Endothelial cell of umbilical vein (primary cell): ENCODE data around the gene SLC25A33. TPM values are rescaled to one million over a fixed set of nuclear protein-coding genes. Genes with fewer than 3 reads are reported as not detected.

Source experiments
- BruUV-seq: library from RNA; stranded (reverse); fragments of 400-500 nt; replicated peaks from 2 replicates; lab custom pipeline; 2021; lab: Mats Ljungman, UMichigan
- CTCF ChIA-PET: fragments of 300-600, 350-600 bp; sonication (Branson Sonifier 250); formaldehyde crosslinking; loops from one replicate; lab custom pipeline; 2021; ENCODE audit warnings: antibody characterized with exemption, inconsistent platforms; lab: Charles Lee
- POLR2A ChIA-PET: fragments of 300-600, 350-600 bp; sonication (Branson Sonifier 250); formaldehyde crosslinking; loops from one replicate; lab custom pipeline; 2021; ENCODE audit warnings: antibody characterized with exemption, inconsistent platforms; lab: Charles Lee
- DNase-seq: peaks from one replicate; pipeline ENCODE4 v3.0.0-alpha.2; 2011; ENCODE audit warnings: low read depth, low spot score
- FAIRE-seq: peaks from 2 replicates; lab custom pipeline; 2011; peaks lifted over from hg19 to GRCh38; lab: Jason Lieb, UNC
- H2AFZ ChIP-seq: 2 replicates; pipeline ENCODE4 v1.6.0; 2012; ENCODE audit warnings: low read depth, low read length, control low read depth, inconsistent platforms
- H3K27ac ChIP-seq: 2 replicates; pipeline ENCODE4 v1.5.1; 2011; ENCODE audit warnings: low read depth, mild to moderate bottlenecking, control low read depth, low read length, moderate library complexity; ENCODE audit not compliant: insufficient read depth
- H3K27me3 ChIP-seq, 2 experiments: 2 replicates each; pipeline versions ENCODE4 v1.6.0 to v1.6.1; 2011; ENCODE audit warnings: low read length in 2 of 2, mixed read lengths in 1 of 2; ENCODE audit not compliant: control insufficient read depth in 2 of 2, insufficient read depth in 2 of 2
- H3K36me3 ChIP-seq, 2 experiments: 2 replicates in 1 of 2; 3 replicates in 1 of 2; pipeline ENCODE4 v1.5.1; 2011; ENCODE audit warnings: low read length in 2 of 2, mild to moderate bottlenecking in 1 of 2, moderate library complexity in 1 of 2; ENCODE audit not compliant: control insufficient read depth in 2 of 2, insufficient read depth in 2 of 2; ENCODE audit errors: extremely low read depth in 1 of 2
- H3K4me1 ChIP-seq: 3 replicates; pipeline ENCODE4 v1.5.1; 2011; ENCODE audit warnings: mild to moderate bottlenecking, low read length; ENCODE audit not compliant: control insufficient read depth, insufficient read depth; ENCODE audit errors: extremely low read depth
- H3K4me2 ChIP-seq: 2 replicates; pipeline ENCODE4 v1.6.1; 2011; ENCODE audit warnings: low read length, control low read depth, mixed read lengths; ENCODE audit not compliant: insufficient read depth
- H3K4me3 ChIP-seq, 3 experiments: fragments of 200-600 bp in 1 of 3; sonication (generic), shearing (Covaris generic) in 1 of 3; replicated peaks in 1 of 3; 2 replicates each; pipeline ENCODE4 v1.5.1; 2011 to 2016; ENCODE audit warnings: control low read depth in 3 of 3, low read length in 3 of 3, mild to moderate bottlenecking in 2 of 3, inconsistent platforms in 1 of 3, low read depth in 1 of 3, moderate library complexity in 1 of 3; ENCODE audit not compliant: insufficient read depth in 1 of 3
- H3K79me2 ChIP-seq: 2 replicates; pipeline ENCODE4 v1.6.0; 2012; ENCODE audit warnings: low read length, inconsistent platforms; ENCODE audit not compliant: control insufficient read depth, insufficient read depth
- H3K9ac ChIP-seq: replicated peaks from 2 replicates; pipeline ENCODE3; 2011; ENCODE audit warnings: low read length, control low read depth; ENCODE audit not compliant: insufficient read depth; ENCODE audit errors: extremely low read depth
- H3K9me1 ChIP-seq: replicated peaks from 3 replicates; pipeline ENCODE4 v1.6.0; 2011; ENCODE audit warnings: mild to moderate bottlenecking, low read length; ENCODE audit not compliant: control insufficient read depth, insufficient read depth; ENCODE audit errors: extremely low read depth
- H3K9me3 ChIP-seq: replicated peaks from 2 replicates; pipeline ENCODE4 v1.5.1; 2012; ENCODE audit warnings: low read length, inconsistent platforms; ENCODE audit not compliant: control insufficient read depth, insufficient read depth
- H4K20me1 ChIP-seq: replicated peaks from 2 replicates; pipeline ENCODE3; 2011; ENCODE audit warnings: mild to moderate bottlenecking, low read length; ENCODE audit not compliant: control insufficient read depth, insufficient read depth; ENCODE audit errors: extremely low read depth
- CTCF ChIP-seq, 2 donors: IDR thresholded peaks; 1 replicate in 1 of 2; 2 replicates in 1 of 2; pipeline ENCODE4 v1.5.1; 2011; ENCODE audit warnings: low read length in 2 of 2, mild to moderate bottlenecking in 2 of 2, moderate library complexity in 2 of 2, control low read depth in 1 of 2, inconsistent platforms in 1 of 2, low read depth in 1 of 2; ENCODE audit not compliant: insufficient read depth in 1 of 2; ENCODE audit errors: extremely low read depth in 1 of 2
- EZH2 ChIP-seq: IDR thresholded peaks from 2 replicates; pipeline ENCODE4 v1.6.1; 2012; ENCODE audit warnings: borderline replicate concordance, low read depth, mild to moderate bottlenecking, moderate library complexity, low read length, inconsistent platforms; ENCODE audit not compliant: severe bottlenecking
- FOS ChIP-seq: IDR thresholded peaks from 2 replicates; pipeline ENCODE4 v1.6.1; 2011; ENCODE audit warnings: mild to moderate bottlenecking, low read length, moderate library complexity, borderline replicate concordance; ENCODE audit not compliant: insufficient read depth
- GATA2 ChIP-seq: IDR thresholded peaks from 2 replicates; pipeline ENCODE4 v1.7.0; 2011; ENCODE audit warnings: low read depth, mild to moderate bottlenecking, moderate library complexity, mixed read lengths, low read length; ENCODE audit not compliant: insufficient read length, insufficient read depth
- JUN ChIP-seq: IDR thresholded peaks from 2 replicates; pipeline ENCODE4 v1.6.1; 2011; ENCODE audit warnings: borderline replicate concordance, low read depth; ENCODE audit not compliant: insufficient read length, insufficient read depth
- MAX ChIP-seq: IDR thresholded peaks from 2 replicates; pipeline ENCODE4 v1.6.1; 2011; ENCODE audit not compliant: insufficient read depth, insufficient read length
- MYC ChIP-seq: IDR thresholded peaks from one replicate; pipeline ENCODE4 v1.6.1; 2011; ENCODE audit warnings: mild to moderate bottlenecking, low read depth, low read length
- POLR2A ChIP-seq: IDR thresholded peaks from 2 replicates; pipeline ENCODE4 v1.6.1; 2012; ENCODE audit warnings: low read depth, mild to moderate bottlenecking, control low read depth, low read length
- POLR2AphosphoS5 ChIP-seq: IDR thresholded peaks from 2 replicates; pipeline ENCODE4 v1.6.1; 2012; ENCODE audit warnings: low read depth, mild to moderate bottlenecking, control low read depth, low read length, moderate library complexity; ENCODE audit not compliant: insufficient read depth
- dilution Hi-C: fragments of 300-500 bp; cut with MboI; formaldehyde crosslinking; loops from one replicate; pipeline ENCODE4 v1.15.0; 2019; ENCODE audit warnings: low sequenced_read_pairs; ENCODE audit not compliant: extremely low pct_ligation_motif_present
- intact Hi-C: fragments of 100-400 bp; cut with micrococcal nuclease; formaldehyde crosslinking; loops from one replicate; pipeline ENCODE4 v1.10.0; 2022
- polyA plus RNA-seq, 4 experiments: library from polyadenylated mRNA; depleted of rRNA in 3 of 4; stranded (reverse) in 3 of 4; unstranded in 1 of 4; fragments of >200 nt; gene quantifications; 2 replicates each; pipeline versions ENCODE4 v1.2.1 to v1.2.3, GENCODE V29; 2011 to 2012; ENCODE audit warnings: missing spikeins in 1 of 4
- total RNA-seq: library from RNA; stranded (reverse); gene quantifications from 2 replicates; pipeline ENCODE4 v1.2.3, GENCODE V29; 2021

SLC25A33 gene
- total and polyA plus RNA-seq, 2 donors (not counting 3 experiments of a cell fraction or from before 2014, with no cell fraction given), result 3.8 to 6.6 TPM

GRCh38 chr1:9576903-9577302 is 37.6 kb downstream of the SLC25A33 start:
- H3K4me2 ChIP-seq, result no peak overlapping the region
- H3K27me3 ChIP-seq, result no peaks in the 10 kb centered on the region
- TF ChIP-seq FOS (no peak), CTCF (IDR thresholded peaks at IDR 0.05; ENCODE audit: extremely low read depth in 1 of 2, insufficient read depth in 1 of 2, low read depth in 1 of 2, low read length in 2 of 2) (no peak), GATA2 (no peak), EZH2 (no peak), JUN (no peak), POLR2A (no peak), MYC (no peak), MAX (no peak), POLR2AphosphoS5 (no peak)
- intact Hi-C loops (no loop called here), dilution Hi-C loops (no loop called here)
- H3K9me1 ChIP-seq, result no peaks in the 10 kb centered on the region
- H2AFZ ChIP-seq, result no peak overlapping the region
- H3K9me3 ChIP-seq, result no peaks in the 10 kb centered on the region
- DNase-seq (no peak), FAIRE-seq (no peak)
- H4K20me1 ChIP-seq, result no peaks in the 10 kb centered on the region
- H3K9ac ChIP-seq, result no peak overlapping the region
- H3K79me2 ChIP-seq, result no peaks in the 10 kb centered on the region
- ChIA-PET POLR2A (no interaction called here), CTCF (interaction anchor here (1.6 to 5.8 kb wide), 2 partner anchors 82 to 288 kb away, joined by 4 to 103 read pairs; no protein-coding TSS in a partner anchor)
- no peak overlapping the region for H3K4me3 ChIP-seq
- BruUV-seq, result no TSS peak
- H3K27ac ChIP-seq, result no peak overlapping the region
- H3K4me1 ChIP-seq, result no peaks in the 10 kb centered on the region
- H3K36me3 ChIP-seq, result peaks cover 3 to 6% of the 10 kb centered on the region in 2 experiments
